K562 (cell line): Measurements from ENCODE around the gene KLF2. TPM values are rescaled to one million over a fixed set of nuclear protein-coding genes. Genes with fewer than 3 reads are reported as not detected.
A peak's percentile ranks its signal among the peaks of the same experiment; 100 is the strongest.

Experiments used
- ATAC-seq: fragments of 200-7000 bp; cut with Tn5 transposase; 3 replicates; pipeline ENCODE4 v1.9.1; 2020; ENCODE audit warnings: moderate library complexity
- BruUV-seq: library from RNA; stranded (reverse); fragments of 400-500 nt; replicated peaks from 2 replicates; lab custom pipeline; 2021; lab: Mats Ljungman, UMichigan
- CTCF ChIA-PET: fragments of 300-600 bp; formaldehyde crosslinking; extraction: SDS; loops from one replicate; lab custom pipeline; 2021; ENCODE audit warnings: low intra/inter-chr PET ratio; lab: Yijun Ruan, JAX
- POLR2A ChIA-PET: fragments of 300-600, 350-650 bp; sonication (Branson Sonifier 250); formaldehyde crosslinking; extraction: SDS; loops from one replicate; lab custom pipeline; 2021; ENCODE audit warnings: antibody characterized with exemption, inconsistent platforms; lab: Yijun Ruan, JAX
- DNase-seq, 4 experiments: peaks; one replicate each; pipeline versions ENCODE4 v3.0.0 to v3.0.0-alpha.2; 2011 to 2018; ENCODE audit warnings: low spot score in 3 of 4, mixed read lengths in 3 of 4; ENCODE audit errors: extremely low read depth in 1 of 4
- FAIRE-seq: peaks from 2 replicates; lab custom pipeline; 2011; peaks lifted over from hg19 to GRCh38; lab: Jason Lieb, UNC
- H2AFZ ChIP-seq: 2 replicates; pipeline ENCODE4 v1.6.0; 2011; ENCODE audit warnings: low read depth, low read length, control low read depth, inconsistent platforms
- H3K27ac ChIP-seq: fragments of 200-600 bp; 3 replicates; pipeline ENCODE4 v1.8.0; 2011; ENCODE audit warnings: low read depth, mild to moderate bottlenecking, control low read depth, inconsistent platforms, low read length, moderate library complexity, mixed read lengths; ENCODE audit errors: extremely low read depth
- H3K27me3 ChIP-seq, 2 experiments: fragments of 300-600 bp in 1 of 2; 2 replicates in 1 of 2; 3 replicates in 1 of 2; pipeline versions ENCODE4 v1.6.0 to v1.8.0; 2011; ENCODE audit warnings: inconsistent platforms in 2 of 2, low read length in 2 of 2, mild to moderate bottlenecking in 1 of 2, mixed read lengths in 1 of 2, moderate library complexity in 1 of 2; ENCODE audit not compliant: control insufficient read depth in 2 of 2, insufficient read depth in 2 of 2
- H3K36me3 ChIP-seq: fragments of 300-600 bp; 3 replicates; pipeline ENCODE4 v1.8.0; 2011; ENCODE audit warnings: mild to moderate bottlenecking, low read length, inconsistent platforms; ENCODE audit not compliant: control insufficient read depth, insufficient read depth
- H3K4me1 ChIP-seq, 2 experiments: fragments of 200-600 bp in 1 of 2; replicated peaks in 1 of 2; 2 replicates in 1 of 2; 3 replicates in 1 of 2; pipeline versions ENCODE4 v1.5.1 to v1.8.0; 2011; ENCODE audit warnings: inconsistent platforms in 2 of 2, low read length in 2 of 2, mild to moderate bottlenecking in 1 of 2, mixed read lengths in 1 of 2, moderate library complexity in 1 of 2; ENCODE audit not compliant: control insufficient read depth in 2 of 2, insufficient read depth in 2 of 2
- H3K4me2 ChIP-seq: 2 replicates; pipeline ENCODE4 v1.6.1; 2011; ENCODE audit warnings: low read length, control low read depth, inconsistent platforms, mixed read lengths; ENCODE audit not compliant: insufficient read depth
- H3K4me3 ChIP-seq: fragments of 200-600 bp; sonication (generic), shearing (Covaris generic); 2 replicates; pipeline ENCODE4 v1.5.1; 2016; ENCODE audit warnings: control low read depth, inconsistent platforms
- H3K79me2 ChIP-seq: fragments of 200-600 bp; 3 replicates; pipeline ENCODE4 v1.8.0; 2011; ENCODE audit warnings: low read length, inconsistent platforms; ENCODE audit not compliant: control insufficient read depth, insufficient read depth
- H3K9ac ChIP-seq, 2 experiments: 2 replicates each; pipeline versions ENCODE4 v1.6.0 to v1.6.1; 2011; ENCODE audit warnings: low read depth in 2 of 2, low read length in 2 of 2, control low read depth in 1 of 2, inconsistent platforms in 1 of 2, mild to moderate bottlenecking in 1 of 2, mixed read lengths in 1 of 2; ENCODE audit not compliant: insufficient read depth in 1 of 2
- H3K9me1 ChIP-seq: one replicate; pipeline ENCODE4 v1.6.0; 2011; ENCODE audit warnings: inconsistent platforms, mild to moderate bottlenecking, low read length, moderate library complexity; ENCODE audit not compliant: control insufficient read depth, insufficient read depth
- H3K9me3 ChIP-seq: replicated peaks from 2 replicates; pipeline ENCODE4 v1.5.1; 2011; ENCODE audit warnings: low read depth, low read length, inconsistent platforms; ENCODE audit not compliant: control insufficient read depth, insufficient read depth
- H4K20me1 ChIP-seq: replicated peaks from 2 replicates; pipeline ENCODE4 v1.6.1; 2011; ENCODE audit warnings: low read length, inconsistent platforms, mixed read lengths; ENCODE audit not compliant: control insufficient read depth, insufficient read depth
- KAT8 ChIP-seq: fragments of 450-650 bp; IDR thresholded peaks from 2 replicates; pipeline ENCODE4 v1.6.1; 2016; ENCODE audit warnings: low read depth, mild to moderate bottlenecking
- POLR2AphosphoS5 ChIP-seq: IDR thresholded peaks from 2 replicates; pipeline ENCODE4 v1.6.1; 2011; ENCODE audit warnings: mild to moderate bottlenecking, low read depth, low read length, moderate library complexity; ENCODE audit not compliant: control insufficient read depth, insufficient read depth
- WGBS: fragments of 100-300 bp; shearing (Covaris generic); methylation state at CpG from one replicate; pipeline ENCODE4 v1.1.6; 2016; ENCODE audit warnings: low coverage, mixed read lengths; ENCODE audit not compliant: insufficient coverage; ENCODE audit errors: missing lambda C conversion rate; 5-methylcytosine and 5-hydroxymethylcytosine counted together
- in situ Hi-C: fragments of 300-500 bp; cut with MboI; formaldehyde crosslinking; loops from 4 replicates; pipeline ENCODE4 v1.15.0; 2018; ENCODE audit warnings: inconsistent platforms, mixed read lengths
- intact Hi-C: fragments of 100-400 bp; cut with micrococcal nuclease; formaldehyde crosslinking; loops from 2 replicates; pipeline ENCODE4 v1.14.2; 2022
- polyA plus RNA-seq, 8 experiments: library from polyadenylated mRNA; depleted of rRNA in 4 of 8; stranded (reverse) in 5 of 8; unstranded in 3 of 8; fragments of >200 nt; fragmentation: Nextera tagmentation in 2 of 8; fragmentation: Illumina TruSeq in 1 of 8; extraction: Ambion mirVana in 2 of 8; extraction: Trizol in 1 of 8; gene quantifications; 2 replicates each; pipeline versions ENCODE4 v1.2.1 to v1.2.3, GENCODE V29; 2011 to 2014; ENCODE audit warnings: inconsistent platforms in 1 of 8, missing spikeins in 1 of 8
- total RNA-seq, 7 experiments: library from RNA; depleted of rRNA in 6 of 7; stranded (reverse); fragments of >200 nt in 6 of 7; fragmentation: Illumina TruSeq in 2 of 7; extraction: Trizol in 2 of 7; gene quantifications; 2 replicates each; pipeline versions ENCODE4 v1.2.1 to v1.2.3, GENCODE V29; 2011 to 2021; ENCODE audit warnings: low replicate concordance in 1 of 7
- TF ChIP-seq, protein P1 (sequence below), 2 experiments: fragments of 450-650 bp; IDR thresholded peaks; 2 replicates each; pipeline ENCODE4 v1.6.1; 2016

KLF2 gene
- total and polyA plus RNA-seq, 9 of the 15 experiments (the other 6 are each of a cell fraction or from before 2014, with no cell fraction given): 0.07 to 0.71 TPM; not detected in 7

DNA sequence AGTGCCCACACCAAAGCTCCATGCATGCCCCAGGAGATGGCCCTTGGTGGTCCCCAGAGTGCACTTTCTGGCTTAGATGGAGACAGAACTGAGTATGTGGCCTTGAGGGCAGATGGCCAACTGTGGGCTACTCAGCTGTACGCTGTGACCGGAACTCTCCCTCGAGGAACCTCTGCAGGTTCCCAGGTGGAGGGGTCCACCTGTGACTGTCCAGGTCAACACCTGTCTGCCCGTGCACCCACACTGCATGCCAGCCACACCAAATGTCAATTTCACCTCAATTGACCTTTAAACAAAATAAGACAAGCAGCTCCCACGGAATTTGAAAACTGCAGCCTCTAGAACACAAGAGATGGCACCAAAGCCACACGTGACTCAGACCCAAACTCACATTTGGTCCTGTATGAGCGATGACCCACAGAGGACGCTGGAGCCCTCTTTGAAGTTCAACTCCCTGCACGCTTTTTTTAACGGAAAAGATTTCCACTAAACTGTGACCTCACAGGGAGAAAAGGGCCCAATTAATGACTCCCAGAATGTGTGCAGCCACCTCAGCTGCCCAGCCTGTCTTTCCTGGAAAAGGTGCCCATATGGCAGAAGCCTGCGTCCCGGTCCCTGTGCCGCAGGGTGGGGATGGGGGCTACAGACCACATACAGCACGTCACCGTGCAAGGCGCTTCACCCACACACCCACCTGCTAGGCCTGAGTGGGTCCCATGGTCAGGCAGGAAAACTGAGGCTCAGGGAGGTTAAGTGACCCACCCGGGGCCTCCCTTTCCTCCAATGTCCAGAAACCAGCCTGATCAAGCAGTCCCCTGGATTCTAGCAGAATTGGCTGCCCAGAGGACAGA is 47.7 kb downstream of the KLF2 start:
- H3K27me3 ChIP-seq: no peaks in the 10 kb centered on the region
- no peak overlapping the region for H2AFZ ChIP-seq
- POLR2A ChIA-PET: interaction anchor here (0.6 kb wide), 2 partner anchors 56 to 124 kb away, joined by 3 read pairs; no protein-coding TSS in a partner anchor
- intact Hi-C loops: no loop called here
- H3K27ac ChIP-seq: no peak overlapping the region
- no peaks in the 10 kb centered on the region for H3K9me3 ChIP-seq
- H4K20me1 ChIP-seq: peaks cover 10% of the 10 kb centered on the region
- no peaks in the 10 kb centered on the region for H3K9me1 ChIP-seq
- H3K4me3 ChIP-seq: no peak overlapping the region
- H3K36me3 ChIP-seq: peaks cover 37% of the 10 kb centered on the region; the same call in 2 of the 3 replicates
- TF ChIP-seq, protein P1, sequence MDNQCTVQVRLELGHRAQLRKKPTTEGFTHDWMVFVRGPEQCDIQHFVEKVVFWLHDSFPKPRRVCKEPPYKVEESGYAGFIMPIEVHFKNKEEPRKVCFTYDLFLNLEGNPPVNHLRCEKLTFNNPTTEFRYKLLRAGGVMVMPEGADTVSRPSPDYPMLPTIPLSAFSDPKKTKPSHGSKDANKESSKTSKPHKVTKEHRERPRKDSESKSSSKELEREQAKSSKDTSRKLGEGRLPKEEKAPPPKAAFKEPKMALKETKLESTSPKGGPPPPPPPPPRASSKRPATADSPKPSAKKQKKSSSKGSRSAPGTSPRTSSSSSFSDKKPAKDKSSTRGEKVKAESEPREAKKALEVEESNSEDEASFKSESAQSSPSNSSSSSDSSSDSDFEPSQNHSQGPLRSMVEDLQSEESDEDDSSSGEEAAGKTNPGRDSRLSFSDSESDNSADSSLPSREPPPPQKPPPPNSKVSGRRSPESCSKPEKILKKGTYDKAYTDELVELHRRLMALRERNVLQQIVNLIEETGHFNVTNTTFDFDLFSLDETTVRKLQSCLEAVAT (IDR thresholded peaks at IDR 0.05): no peak
- TF ChIP-seq KAT8: no peak
- no peak for TF ChIP-seq POLR2AphosphoS5
- TF ChIP-seq, all 486 proteins: peak for 0
- Histone ChIP-seq H3K79me2 (no peaks in the 10 kb centered on the region), H3K4me1 (peaks cover 32 to 40% of the 10 kb centered on the region in 2 experiments), H3K9ac (peak overlapping the region in 1 of 2 experiments; percentile 56; a peak in 2 of 4 replicates), H3K4me2 (no peak overlapping the region)
- BruUV-seq: no TSS peak
- no peak for FAIRE-seq
- ATAC-seq: no peak
- CTCF ChIA-PET: no interaction called here
- 83% methylated on average over 17 of the region's 17 CpGs for WGBS
- in situ Hi-C loops: no loop called here
- no peak for DNase-seq
